GM18907 (cell line): ENCODE measurements around the gene TBRG1.
"Not testable (repeated sequence)": the region's sequence is repeated elsewhere in the genome, so short reads cannot be mapped to it uniquely, and the experiment has no call there.

Experiments used
- ATAC-seq: cut with Tn5 transposase; IDR thresholded peaks from one replicate; pipeline ENCODE4 v1.9.1; 2021; ENCODE audit warnings: mild to moderate bottlenecking, moderate library complexity; ENCODE audit not compliant: unreplicated experiment

The TBRG1 gene, protein sequence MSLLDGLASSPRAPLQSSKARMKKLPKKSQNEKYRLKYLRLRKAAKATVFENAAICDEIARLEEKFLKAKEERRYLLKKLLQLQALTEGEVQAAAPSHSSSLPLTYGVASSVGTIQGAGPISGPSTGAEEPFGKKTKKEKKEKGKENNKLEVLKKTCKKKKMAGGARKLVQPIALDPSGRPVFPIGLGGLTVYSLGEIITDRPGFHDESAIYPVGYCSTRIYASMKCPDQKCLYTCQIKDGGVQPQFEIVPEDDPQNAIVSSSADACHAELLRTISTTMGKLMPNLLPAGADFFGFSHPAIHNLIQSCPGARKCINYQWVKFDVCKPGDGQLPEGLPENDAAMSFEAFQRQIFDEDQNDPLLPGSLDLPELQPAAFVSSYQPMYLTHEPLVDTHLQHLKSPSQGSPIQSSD

DNA sequence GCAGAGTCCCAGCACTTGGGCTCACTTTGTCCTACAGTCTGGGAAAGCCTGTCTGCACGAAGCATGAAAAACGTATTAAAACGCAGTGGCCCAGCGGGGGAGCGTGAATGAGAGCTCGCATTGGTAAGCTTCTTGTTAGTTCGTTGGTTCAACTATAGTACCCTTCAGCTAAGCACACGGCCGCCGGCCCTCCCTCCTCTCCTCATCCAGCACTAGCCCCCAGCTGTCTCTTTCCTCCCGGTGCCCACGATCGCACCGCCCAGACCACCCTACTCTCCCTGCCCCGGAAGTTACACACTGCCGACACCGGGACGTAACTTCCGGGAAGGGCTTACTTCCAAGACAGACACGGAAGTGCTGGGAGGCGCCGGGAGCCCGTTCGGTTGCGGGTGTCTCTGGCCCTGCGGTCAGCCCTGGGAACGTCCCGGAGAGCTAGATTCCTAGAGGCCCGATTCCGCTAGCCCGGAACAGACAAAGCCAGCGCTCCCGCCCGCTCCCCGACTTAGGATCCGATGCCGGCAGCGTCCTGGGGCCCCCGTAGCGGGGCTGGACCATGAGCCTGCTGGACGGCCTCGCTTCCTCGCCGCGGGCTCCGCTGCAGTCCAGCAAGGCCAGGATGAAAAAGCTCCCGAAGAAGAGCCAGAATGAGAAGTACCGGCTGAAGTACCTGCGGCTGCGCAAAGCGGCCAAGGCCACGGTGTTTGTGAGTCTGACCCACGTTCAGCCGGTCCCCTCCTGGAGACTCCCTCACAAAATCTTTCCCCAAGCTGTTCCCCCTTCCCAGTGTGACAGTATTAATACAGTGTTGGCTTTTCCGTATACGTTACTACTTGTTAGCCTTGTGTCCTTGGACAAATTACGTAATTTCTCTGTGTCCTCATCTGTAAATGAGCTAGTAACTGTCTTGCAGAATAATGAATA lies at the start of gene TBRG1:
TSS of gene TBRG1 (plus strand) at position 334 of the 921 bp plus-strand sequence. CDS start at position 554, 220 bp downstream.
- ATAC-seq: peak; percentile 99

- ATAC-seq: no peak
Measured at GRCh38 chr11:124577716-124578427, 44.8 kb upstream of the TBRG1 start.

DNA sequence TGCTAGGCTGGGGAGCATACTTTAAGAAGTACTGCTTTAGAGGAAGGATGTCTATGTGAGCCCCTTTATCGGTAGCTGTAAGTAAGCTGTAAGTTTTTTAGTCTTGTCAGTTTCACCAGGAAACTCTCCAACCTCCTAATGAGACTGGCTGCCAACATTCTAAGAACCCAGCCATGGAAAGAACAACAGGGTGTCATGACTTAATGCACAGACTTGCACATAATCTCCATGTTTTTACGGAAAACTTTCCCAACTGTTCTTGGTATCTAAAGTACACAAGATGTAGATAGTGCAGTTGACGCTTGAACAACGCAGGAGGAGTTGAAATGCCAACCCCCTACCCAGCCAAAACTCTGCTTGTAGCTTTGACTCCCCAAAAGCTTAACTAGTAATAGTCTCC lies 43.9 kb upstream of the TBRG1 start:
- ATAC-seq: no peak

DNA sequence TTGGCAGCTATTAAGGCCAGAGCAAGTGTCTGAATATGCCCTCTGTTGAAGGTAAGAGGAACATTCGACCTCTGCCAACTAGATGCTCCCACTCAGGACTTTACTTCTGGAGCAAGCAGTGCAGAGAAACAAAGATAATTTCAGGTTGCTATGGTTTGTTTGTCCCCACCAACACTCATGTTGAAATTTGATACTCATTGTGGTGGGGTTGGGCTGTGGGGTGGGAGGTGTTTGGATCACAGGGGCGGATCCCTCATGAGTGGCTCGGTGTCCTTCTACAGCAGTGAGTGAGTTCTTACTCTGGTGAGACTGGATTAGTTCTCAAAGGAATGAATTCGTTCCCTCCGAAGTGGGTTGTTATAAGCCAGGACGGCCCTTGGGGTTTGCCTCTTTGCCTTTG lies 40.8 kb upstream of the TBRG1 start:
- ATAC-seq: no peak

- no peak for ATAC-seq
Measured at GRCh38 chr11:124582565-124582964, 40.1 kb upstream of the TBRG1 start.

DNA sequence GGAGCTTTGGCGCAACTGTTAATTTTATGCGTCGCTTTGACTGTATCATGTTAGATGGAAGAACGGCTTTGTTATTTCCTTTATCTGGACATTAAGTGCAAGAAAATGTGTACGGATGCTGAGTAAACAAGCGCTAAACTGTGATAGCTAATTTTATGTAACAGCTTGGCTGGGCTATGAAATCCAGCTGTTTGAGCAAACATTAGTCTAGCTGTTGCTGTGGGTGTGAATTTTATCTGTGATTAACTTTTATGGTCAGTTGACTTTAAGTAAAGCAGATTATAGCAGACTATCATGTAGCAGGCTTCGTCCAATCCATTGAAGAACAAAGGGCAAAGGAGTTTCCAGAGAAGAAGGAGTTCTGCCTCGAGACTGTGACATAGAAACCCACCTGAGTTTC lies 38.9 kb upstream of the TBRG1 start:
- no peak for ATAC-seq

DNA sequence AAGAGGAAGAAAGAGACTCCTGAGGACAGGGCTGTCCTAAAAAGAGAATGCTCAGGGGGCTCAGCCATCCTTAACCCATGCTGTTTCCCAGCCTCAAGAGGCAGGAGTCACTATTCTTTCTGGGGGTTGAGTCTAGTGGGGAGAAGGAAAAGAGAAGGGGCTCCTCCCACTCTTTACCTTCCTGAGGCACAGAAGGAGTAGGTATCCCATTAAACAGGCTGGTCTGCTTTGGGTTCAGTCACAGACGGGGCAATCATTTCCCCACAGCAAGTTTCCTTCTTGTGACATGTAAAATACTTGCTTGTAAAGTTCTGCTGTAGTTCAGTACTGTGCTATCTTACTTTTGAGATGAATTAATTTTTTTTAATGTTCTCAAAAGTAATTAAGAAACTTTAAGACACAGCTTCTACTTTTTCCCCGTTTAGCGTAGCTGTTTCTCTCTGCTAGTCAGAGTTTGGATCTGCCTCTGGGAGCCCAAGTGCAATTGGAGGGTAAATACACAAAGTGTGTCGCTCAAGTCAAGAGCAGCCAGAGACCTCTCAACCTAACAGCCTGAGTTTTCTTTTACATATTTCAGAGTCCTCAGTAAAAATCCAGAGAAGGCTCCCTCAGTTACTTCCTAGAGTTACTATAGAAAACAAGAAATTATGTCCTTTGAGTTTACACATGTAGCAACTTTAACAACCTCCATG lies 37.8 kb upstream of the TBRG1 start:
- no peak for ATAC-seq

DNA sequence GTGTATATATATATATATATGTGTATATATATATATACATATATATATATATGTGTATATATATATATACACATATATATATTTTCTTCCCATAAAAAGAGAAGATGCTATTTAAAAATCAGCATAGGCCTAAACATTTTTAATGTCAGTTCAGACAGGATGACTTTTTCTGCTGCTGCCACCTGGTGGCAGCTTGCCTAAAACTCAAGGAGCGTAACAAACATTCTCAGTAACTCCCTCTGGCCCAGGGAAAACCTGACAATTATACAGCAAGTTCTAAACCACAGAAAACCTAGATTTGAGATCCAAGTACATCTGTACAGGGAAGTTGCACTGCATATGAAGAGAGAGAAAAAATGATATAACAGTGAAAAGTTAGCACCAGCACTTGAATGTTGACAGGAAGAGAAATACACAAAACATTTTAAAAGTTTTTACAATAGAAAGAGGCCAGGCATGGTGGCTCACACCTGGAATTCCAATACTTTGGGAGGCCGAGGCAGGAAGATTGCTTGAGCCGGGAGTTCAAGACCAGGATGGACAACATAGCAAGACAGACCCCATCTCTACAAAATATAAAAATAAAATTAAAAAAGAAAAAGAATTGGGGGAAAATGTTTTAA lies 36.3 kb upstream of the TBRG1 start:
- ATAC-seq: no peak

DNA sequence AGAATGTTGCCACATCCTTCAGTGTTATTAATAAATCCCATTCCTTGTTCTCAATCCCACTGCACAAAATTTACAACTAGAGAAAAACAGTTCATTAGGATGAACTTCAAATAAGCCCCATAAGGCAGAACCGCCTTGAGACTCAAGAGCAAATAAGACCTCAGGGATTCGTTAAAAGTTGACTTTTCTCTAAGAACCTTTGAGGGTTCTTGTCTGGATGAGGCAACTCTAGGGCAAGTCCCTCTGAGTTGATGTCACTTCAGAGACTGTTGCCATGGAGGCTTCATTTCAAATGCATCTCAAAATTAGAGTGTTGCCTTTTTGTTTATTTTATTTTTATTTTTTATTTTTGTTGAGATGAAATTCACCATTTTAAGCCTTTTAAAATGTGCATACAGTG lies 31.2 kb upstream of the TBRG1 start:
- no peak for ATAC-seq

DNA sequence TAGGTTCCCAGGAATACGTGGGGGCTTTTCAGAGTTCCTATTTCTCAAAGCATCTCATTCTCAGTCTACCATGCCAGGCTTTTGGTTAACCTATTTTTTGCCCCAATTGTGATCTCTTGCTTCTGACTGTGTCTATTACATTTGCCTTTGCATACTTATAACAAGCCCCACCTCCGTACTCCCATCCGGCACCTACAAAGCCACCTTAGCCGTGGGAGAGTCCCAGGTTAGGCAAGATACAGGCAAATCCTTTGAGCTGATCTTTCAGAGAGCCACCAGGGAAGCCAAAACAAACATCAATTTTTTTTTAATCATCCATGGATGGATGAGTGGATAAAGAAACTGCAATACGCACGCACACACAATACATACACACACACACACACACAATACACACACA lies 30.0 kb upstream of the TBRG1 start:
- ATAC-seq: no peak

GRCh38 chr11:124595302-124595701 lies 27.4 kb upstream of the TBRG1 start:
- ATAC-seq: no peak

DNA sequence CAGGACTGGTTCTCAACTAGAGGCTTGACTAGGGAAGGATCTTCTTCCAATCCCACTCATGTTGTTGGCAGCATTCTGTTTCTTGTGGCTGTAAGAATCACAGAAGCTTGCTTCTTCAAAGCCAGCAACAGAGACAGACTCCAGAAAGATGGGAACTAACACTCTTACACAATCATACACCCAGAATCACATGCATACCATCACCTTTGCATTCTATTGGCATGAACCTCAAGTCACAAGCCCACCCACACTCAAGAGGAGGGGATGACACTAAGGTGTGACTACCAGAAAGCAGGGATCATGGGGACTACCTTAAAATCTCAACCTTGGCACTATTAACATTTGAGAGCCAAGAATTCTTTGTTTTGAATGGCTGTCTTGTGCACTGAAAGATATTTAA lies 25.0 kb upstream of the TBRG1 start:
- no peak for ATAC-seq

GRCh38 chr11:124600621-124601320 lies 21.9 kb upstream of the TBRG1 start:
- ATAC-seq: no peak

DNA sequence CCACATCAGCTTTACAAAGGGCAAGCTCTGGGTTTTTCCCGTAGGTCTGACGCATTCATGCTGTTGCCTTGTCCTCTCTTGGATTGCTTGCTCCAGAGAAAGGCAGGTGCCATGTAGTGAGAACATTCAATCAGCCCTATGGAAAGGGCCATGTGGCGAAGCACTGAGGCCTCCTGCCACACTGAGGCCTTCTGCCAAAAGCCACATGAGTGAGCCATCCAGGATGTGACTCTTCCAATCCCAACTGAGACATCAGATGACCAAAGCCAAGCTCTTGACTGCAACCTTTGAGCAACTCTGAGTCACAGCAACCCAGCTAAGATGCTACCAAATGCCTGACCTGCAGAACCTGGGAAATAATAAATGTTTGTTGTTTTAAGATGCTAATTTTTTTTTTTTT lies 20.5 kb upstream of the TBRG1 start:
- no peak for ATAC-seq

GRCh38 chr11:124602723-124603122 lies 19.9 kb upstream of the TBRG1 start:
- ATAC-seq: not testable (repeated sequence)

GRCh38 chr11:124605719-124606118 lies 16.9 kb upstream of the TBRG1 start:
- no peak for ATAC-seq

- no peak for ATAC-seq
Measured at GRCh38 chr11:124608147-124608546, 14.5 kb upstream of the TBRG1 start.

- no peak for ATAC-seq
Measured at GRCh38 chr11:124610295-124610694, 12.4 kb upstream of the TBRG1 start.

GRCh38 chr11:124611064-124611463 lies 11.6 kb upstream of the TBRG1 start, which contains the start of gene PANX3:
TSS of gene PANX3 (plus strand) at chr11:124611428. CDS start at chr11:124611557, 129 bp downstream.
- ATAC-seq: no peak
